PFSK-1 (cell line): ENCODE measurements around the gene KLHL28.

Source experiments
- FOXP2 ChIP-seq: optimal IDR thresholded peaks from 2 replicates; pipeline ENCODE3; 2011; ENCODE audit warnings: borderline replicate concordance, control low read depth, inconsistent platforms; ENCODE audit not compliant: insufficient read depth; ENCODE audit errors: extremely low read length, extremely low read depth
- POLR2AphosphoS5 ChIP-seq: IDR thresholded peaks from 2 replicates; pipeline ENCODE4 v1.6.1; 2012; ENCODE audit warnings: low read depth, mild to moderate bottlenecking, control low read depth, low read length, moderate library complexity
- SIN3A ChIP-seq: IDR thresholded peaks from 2 replicates; pipeline ENCODE4 v1.6.1; 2012; ENCODE audit warnings: mild to moderate bottlenecking, low read length, moderate library complexity, borderline replicate concordance; ENCODE audit not compliant: insufficient read depth
- TAF1 ChIP-seq: IDR thresholded peaks from 2 replicates; pipeline ENCODE4 v1.6.1; 2012; ENCODE audit warnings: low read length, control low read depth, borderline replicate concordance; ENCODE audit not compliant: insufficient read depth
- TF ChIP-seq, protein P1 (sequence below), 2 experiments: IDR thresholded peaks; 2 replicates each; pipeline versions ENCODE4 v1.6.1 to v1.8.0; 2011 to 2012; ENCODE audit warnings: low read depth in 2 of 2, low read length in 2 of 2, control low read depth in 1 of 2, inconsistent platforms in 1 of 2, mild to moderate bottlenecking in 1 of 2, moderate library complexity in 1 of 2; ENCODE audit not compliant: insufficient read depth in 1 of 2

Gene KLHL28

GRCh38 chr14:44940211-44940610, 21.5 kb downstream of the KLHL28 start:
- no peak for TF ChIP-seq FOXP2
- TF ChIP-seq SIN3A: no peak
- no peak for TF ChIP-seq POLR2AphosphoS5
- TF ChIP-seq, protein P1, sequence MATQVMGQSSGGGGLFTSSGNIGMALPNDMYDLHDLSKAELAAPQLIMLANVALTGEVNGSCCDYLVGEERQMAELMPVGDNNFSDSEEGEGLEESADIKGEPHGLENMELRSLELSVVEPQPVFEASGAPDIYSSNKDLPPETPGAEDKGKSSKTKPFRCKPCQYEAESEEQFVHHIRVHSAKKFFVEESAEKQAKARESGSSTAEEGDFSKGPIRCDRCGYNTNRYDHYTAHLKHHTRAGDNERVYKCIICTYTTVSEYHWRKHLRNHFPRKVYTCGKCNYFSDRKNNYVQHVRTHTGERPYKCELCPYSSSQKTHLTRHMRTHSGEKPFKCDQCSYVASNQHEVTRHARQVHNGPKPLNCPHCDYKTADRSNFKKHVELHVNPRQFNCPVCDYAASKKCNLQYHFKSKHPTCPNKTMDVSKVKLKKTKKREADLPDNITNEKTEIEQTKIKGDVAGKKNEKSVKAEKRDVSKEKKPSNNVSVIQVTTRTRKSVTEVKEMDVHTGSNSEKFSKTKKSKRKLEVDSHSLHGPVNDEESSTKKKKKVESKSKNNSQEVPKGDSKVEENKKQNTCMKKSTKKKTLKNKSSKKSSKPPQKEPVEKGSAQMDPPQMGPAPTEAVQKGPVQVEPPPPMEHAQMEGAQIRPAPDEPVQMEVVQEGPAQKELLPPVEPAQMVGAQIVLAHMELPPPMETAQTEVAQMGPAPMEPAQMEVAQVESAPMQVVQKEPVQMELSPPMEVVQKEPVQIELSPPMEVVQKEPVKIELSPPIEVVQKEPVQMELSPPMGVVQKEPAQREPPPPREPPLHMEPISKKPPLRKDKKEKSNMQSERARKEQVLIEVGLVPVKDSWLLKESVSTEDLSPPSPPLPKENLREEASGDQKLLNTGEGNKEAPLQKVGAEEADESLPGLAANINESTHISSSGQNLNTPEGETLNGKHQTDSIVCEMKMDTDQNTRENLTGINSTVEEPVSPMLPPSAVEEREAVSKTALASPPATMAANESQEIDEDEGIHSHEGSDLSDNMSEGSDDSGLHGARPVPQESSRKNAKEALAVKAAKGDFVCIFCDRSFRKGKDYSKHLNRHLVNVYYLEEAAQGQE (IDR thresholded peaks at IDR 0.05; ENCODE audit: insufficient read depth in 1 of 2, low read depth in 2 of 2, low read length in 2 of 2): no peak
- TF ChIP-seq TAF1: no peak

DNA sequence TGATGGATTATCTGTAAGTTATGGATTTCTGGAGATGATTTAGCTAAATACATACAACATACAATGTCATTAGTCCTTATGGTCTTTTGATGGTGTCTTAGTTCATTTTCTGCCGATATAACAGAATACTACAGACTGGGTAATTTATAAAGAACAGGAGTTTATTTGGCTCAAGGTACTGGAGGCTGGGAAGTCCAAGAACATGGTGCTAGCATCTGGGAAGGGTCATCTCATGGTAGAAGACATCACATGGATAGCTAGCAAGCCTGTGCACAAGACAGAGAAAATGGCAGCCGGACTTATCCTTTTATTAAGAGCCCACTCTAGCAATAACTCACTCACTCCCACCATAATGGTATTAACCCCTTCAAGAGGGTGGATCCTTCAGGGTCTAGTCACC, 24.2 kb downstream of the KLHL28 start:
- TF ChIP-seq, protein P1 (IDR thresholded peaks at IDR 0.05; ENCODE audit: insufficient read depth in 1 of 2, low read depth in 2 of 2, low read length in 2 of 2): no peak
- TF ChIP-seq TAF1: no peak
- TF ChIP-seq POLR2AphosphoS5: no peak
- no peak for TF ChIP-seq FOXP2
- TF ChIP-seq SIN3A: no peak

GRCh38 chr14:44935155-44935554, 26.6 kb downstream of the KLHL28 start:
- no peak for TF ChIP-seq SIN3A
- no peak for TF ChIP-seq FOXP2
- no peak for TF ChIP-seq POLR2AphosphoS5
- TF ChIP-seq, protein P1 (IDR thresholded peaks at IDR 0.05; ENCODE audit: insufficient read depth in 1 of 2, low read depth in 2 of 2, low read length in 2 of 2): no peak
- TF ChIP-seq TAF1: no peak

DNA sequence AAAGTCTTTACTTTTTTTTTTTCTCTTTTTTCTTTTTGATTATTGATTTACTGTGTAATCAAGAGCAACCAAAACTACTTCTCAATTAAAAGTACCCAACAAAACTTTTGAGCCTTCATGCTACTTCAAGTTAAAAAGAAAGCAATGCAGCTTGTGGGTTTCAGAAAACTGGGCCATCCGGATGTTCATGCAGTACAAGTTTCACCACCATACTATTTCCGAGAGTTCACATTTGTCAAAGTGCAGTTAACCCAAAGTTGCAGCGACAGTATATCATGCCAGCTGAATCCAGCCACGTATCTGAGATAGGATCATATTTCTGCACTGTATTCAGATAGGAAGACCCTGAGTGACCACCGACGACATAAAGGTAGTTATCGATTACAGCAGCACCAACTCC, 33.0 kb downstream of the KLHL28 start:
- no peak for TF ChIP-seq POLR2AphosphoS5
- TF ChIP-seq, protein P1 (IDR thresholded peaks at IDR 0.05; ENCODE audit: insufficient read depth in 1 of 2, low read depth in 2 of 2, low read length in 2 of 2): no peak
- no peak for TF ChIP-seq FOXP2
- no peak for TF ChIP-seq SIN3A
- TF ChIP-seq TAF1: no peak

GRCh38 chr14:44914849-44915248, 46.9 kb downstream of the KLHL28 start:
- TF ChIP-seq, protein P1 (IDR thresholded peaks at IDR 0.05; ENCODE audit: insufficient read depth in 1 of 2, low read depth in 2 of 2, low read length in 2 of 2): no peak
- TF ChIP-seq SIN3A (no peak), FOXP2 (no peak), POLR2AphosphoS5 (no peak), TAF1 (no peak)
